Endodermal cell (in vitro differentiated cells): Measurements from ENCODE around the gene PPP2R2C. TPM values are rescaled to one million over a fixed set of nuclear protein-coding genes. Genes with fewer than 3 reads are reported as not detected.
A peak's percentile ranks its signal among the peaks of the same experiment; 100 is the strongest.

Experiments used
- DNase-seq: peaks from one replicate; pipeline ENCODE4 v3.0.0-alpha.2; 2017
- H3K27ac ChIP-seq: 2 replicates; pipeline ENCODE4 v1.5.1; 2013; ENCODE audit warnings: mild to moderate bottlenecking, low read depth, low read length, moderate library complexity
- H3K27me3 ChIP-seq: 2 replicates; pipeline ENCODE4 v1.6.1; 2013; ENCODE audit warnings: mild to moderate bottlenecking, low read length, moderate library complexity; ENCODE audit not compliant: insufficient read depth, control insufficient read depth, poor library complexity, severe bottlenecking
- H3K36me3 ChIP-seq: 2 replicates; pipeline ENCODE4 v1.7.0; 2013; ENCODE audit warnings: mild to moderate bottlenecking, low read length, moderate library complexity; ENCODE audit not compliant: control insufficient read depth, insufficient read depth
- H3K4me1 ChIP-seq: one replicate; pipeline ENCODE4 v1.7.0; 2013; ENCODE audit warnings: low read length; ENCODE audit not compliant: control insufficient read depth, insufficient read depth
- H3K4me3 ChIP-seq: 2 replicates; pipeline ENCODE4 v1.5.1; 2013; ENCODE audit warnings: mild to moderate bottlenecking, low read length, moderate library complexity
- H3K9ac ChIP-seq: 2 replicates; pipeline ENCODE4 v1.6.1; 2013; ENCODE audit warnings: mild to moderate bottlenecking, low read length, moderate library complexity; ENCODE audit not compliant: poor library complexity, severe bottlenecking; ENCODE audit errors: extremely low read depth
- H3K9me3 ChIP-seq: 2 replicates; pipeline ENCODE4 v1.6.1; 2013; ENCODE audit warnings: mild to moderate bottlenecking, low read length, moderate library complexity; ENCODE audit not compliant: control insufficient read depth
- H3K27ac Mint-ChIP-seq: 2 replicates; pipeline ENCODE4 v1.8.0; 2020; ENCODE audit warnings: mixed read lengths
- H3K27me3 Mint-ChIP-seq: 2 replicates; pipeline ENCODE4 v1.8.0; 2021; ENCODE audit warnings: mild to moderate bottlenecking, mixed read lengths; ENCODE audit not compliant: insufficient read depth
- H3K36me3 Mint-ChIP-seq: 2 replicates; pipeline ENCODE4 v1.8.0; 2020; ENCODE audit warnings: low read depth, mixed read lengths
- H3K4me1 Mint-ChIP-seq: 2 replicates; pipeline ENCODE4 v1.8.0; 2020; ENCODE audit warnings: mixed read lengths
- H3K4me3 Mint-ChIP-seq: 2 replicates; pipeline ENCODE4 v1.8.0; 2020; ENCODE audit warnings: mild to moderate bottlenecking, moderate library complexity, mixed read lengths
- H3K9me3 Mint-ChIP-seq: 2 replicates; pipeline ENCODE4 v1.8.0; 2020; ENCODE audit warnings: mild to moderate bottlenecking, mixed read lengths
- WGBS, 2 experiments: methylation state at CpG; one replicate each; pipeline versions ENCODE4 v1.1.5 to v1.1.7; 2013; ENCODE audit warnings: missing lambda C conversion rate in 2 of 2, mixed read lengths in 1 of 2; ENCODE audit not compliant: insufficient coverage in 1 of 2, insufficient read length in 1 of 2; 5-methylcytosine and 5-hydroxymethylcytosine counted together
- total RNA-seq, 2 donors: library from RNA; stranded (reverse); fragmentation: NEBNext Ultra II Directional in 1 of 2; extraction: Animal tissue kit (Norgen Biotek cat#: 25700) in 1 of 2; gene quantifications; 2 replicates in 1 of 2; 3 replicates in 1 of 2; pipeline ENCODE4 v1.2.1, GENCODE V29; 2021
- TF ChIP-seq, protein P1 (sequence below): fragments of 200-600 bp; sonication (generic); conservative IDR thresholded peaks from 2 replicates; pipeline ENCODE4 v1.5.0; 2021; ENCODE audit warnings: antibody characterized with exemption, mild to moderate bottlenecking

Gene PPP2R2C
- total RNA-seq, 2 donors from 2014 or later = 4.4 to 19.2 TPM

DNA sequence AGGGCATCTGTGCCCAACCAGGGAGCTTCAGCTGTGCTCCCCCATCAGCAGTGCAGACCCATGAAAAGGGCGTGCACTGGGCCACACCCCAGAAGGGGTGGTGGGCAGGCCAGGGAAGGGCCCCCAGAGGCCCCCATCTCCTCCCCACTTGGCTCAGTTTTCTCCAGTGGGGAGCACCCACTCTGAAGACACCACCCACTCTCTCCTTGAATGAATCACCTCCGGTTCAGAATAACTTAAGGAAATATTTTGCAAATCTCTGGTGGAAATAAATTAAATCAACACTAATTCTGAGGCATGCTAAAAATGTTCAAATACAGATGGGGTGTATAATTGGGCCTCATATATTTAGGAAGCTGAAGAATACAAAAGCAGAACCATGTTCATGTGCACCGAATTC lies 41.3 kb upstream of the PPP2R2C start:
- H3K9me3 Mint-ChIP-seq = peaks cover 16% of the 10 kb centered on the region
- Histone ChIP-seq H3K36me3 (no peaks in the 10 kb centered on the region), H3K27ac (no peak overlapping the region), H3K4me3 (no peak overlapping the region), H3K27me3 (no peaks in the 10 kb centered on the region), H3K9me3 (no peaks in the 10 kb centered on the region), H3K4me1 (no peaks in the 10 kb centered on the region), H3K9ac (no peak overlapping the region)
- peaks cover 4% of the 10 kb centered on the region for H3K36me3 Mint-ChIP-seq
- 60 to 79% methylated on average over 1 to 3 of the region's 3 CpGs for WGBS, 2 experiments
- H3K27ac Mint-ChIP-seq = no peak overlapping the region
- TF ChIP-seq, protein P1, sequence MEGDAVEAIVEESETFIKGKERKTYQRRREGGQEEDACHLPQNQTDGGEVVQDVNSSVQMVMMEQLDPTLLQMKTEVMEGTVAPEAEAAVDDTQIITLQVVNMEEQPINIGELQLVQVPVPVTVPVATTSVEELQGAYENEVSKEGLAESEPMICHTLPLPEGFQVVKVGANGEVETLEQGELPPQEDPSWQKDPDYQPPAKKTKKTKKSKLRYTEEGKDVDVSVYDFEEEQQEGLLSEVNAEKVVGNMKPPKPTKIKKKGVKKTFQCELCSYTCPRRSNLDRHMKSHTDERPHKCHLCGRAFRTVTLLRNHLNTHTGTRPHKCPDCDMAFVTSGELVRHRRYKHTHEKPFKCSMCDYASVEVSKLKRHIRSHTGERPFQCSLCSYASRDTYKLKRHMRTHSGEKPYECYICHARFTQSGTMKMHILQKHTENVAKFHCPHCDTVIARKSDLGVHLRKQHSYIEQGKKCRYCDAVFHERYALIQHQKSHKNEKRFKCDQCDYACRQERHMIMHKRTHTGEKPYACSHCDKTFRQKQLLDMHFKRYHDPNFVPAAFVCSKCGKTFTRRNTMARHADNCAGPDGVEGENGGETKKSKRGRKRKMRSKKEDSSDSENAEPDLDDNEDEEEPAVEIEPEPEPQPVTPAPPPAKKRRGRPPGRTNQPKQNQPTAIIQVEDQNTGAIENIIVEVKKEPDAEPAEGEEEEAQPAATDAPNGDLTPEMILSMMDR = no peak
- H3K27me3 Mint-ChIP-seq = no peaks in the 10 kb centered on the region
- H3K4me3 Mint-ChIP-seq = no peak overlapping the region
- no peaks in the 10 kb centered on the region for H3K4me1 Mint-ChIP-seq
- no peak for DNase-seq

DNA sequence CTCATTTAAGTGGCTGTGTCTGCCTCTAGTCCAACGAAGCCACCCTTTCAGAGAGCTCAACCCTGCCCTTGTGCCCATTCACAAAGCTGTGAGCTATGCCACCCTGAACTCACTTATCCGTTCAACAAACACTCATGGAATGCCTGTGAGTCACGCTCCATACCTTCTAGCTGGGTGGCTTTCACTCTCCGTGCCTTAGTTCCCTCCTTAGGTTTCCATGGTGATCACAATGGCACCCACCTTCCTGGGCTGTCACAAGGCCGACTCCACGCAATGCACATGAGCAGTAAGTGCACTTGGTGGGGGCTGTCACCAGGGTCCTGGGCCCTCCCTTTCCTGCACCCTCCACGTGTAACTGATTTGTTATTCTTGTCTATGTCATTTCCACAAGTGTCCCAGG lies 37.2 kb upstream of the PPP2R2C start:
- H3K27ac ChIP-seq = no peak overlapping the region
- WGBS, 2 experiments = 76 to 81% methylated on average over 7 of the region's 7 CpGs
- H3K4me1 Mint-ChIP-seq = no peaks in the 10 kb centered on the region
- H3K27ac Mint-ChIP-seq = no peak overlapping the region
- H3K36me3 ChIP-seq = no peaks in the 10 kb centered on the region
- no peaks in the 10 kb centered on the region for H3K4me1 ChIP-seq
- no peak overlapping the region for H3K4me3 ChIP-seq
- TF ChIP-seq, protein P1 = no peak
- H3K9me3 Mint-ChIP-seq = peaks cover 39% of the 10 kb centered on the region
- H3K27me3 ChIP-seq = no peaks in the 10 kb centered on the region
- H3K4me3 Mint-ChIP-seq = no peak overlapping the region
- H3K36me3 Mint-ChIP-seq = peaks cover 9% of the 10 kb centered on the region
- H3K9me3 ChIP-seq = peaks cover 10% of the 10 kb centered on the region
- peaks cover 5% of the 10 kb centered on the region for H3K27me3 Mint-ChIP-seq
- peak; percentile 34 for DNase-seq
- H3K9ac ChIP-seq = no peak overlapping the region

DNA sequence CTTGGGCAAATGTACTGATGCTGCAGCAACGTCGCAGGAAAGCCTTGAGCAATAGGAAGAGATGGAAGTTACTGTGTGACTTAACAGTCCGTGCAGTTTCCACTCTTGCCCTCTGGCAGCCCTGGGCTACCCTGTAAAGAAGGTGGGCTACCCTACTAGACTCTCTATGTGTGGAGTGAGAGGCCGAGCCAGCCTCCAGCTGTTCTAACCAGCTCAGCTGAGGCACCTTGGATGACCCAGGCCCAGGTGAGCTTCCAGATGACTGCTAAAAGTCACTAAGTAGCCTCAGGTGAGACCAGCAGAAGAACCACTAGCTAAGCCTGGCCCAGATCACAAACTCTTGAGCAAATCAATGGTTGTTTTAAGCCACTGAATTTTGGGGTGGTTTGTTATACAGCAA lies 34.9 kb upstream of the PPP2R2C start:
- H3K4me3 Mint-ChIP-seq = no peak overlapping the region
- H3K27me3 ChIP-seq = no peaks in the 10 kb centered on the region
- peaks cover 23% of the 10 kb centered on the region for H3K9me3 ChIP-seq
- peaks cover 12% of the 10 kb centered on the region for H3K27me3 Mint-ChIP-seq
- no peaks in the 10 kb centered on the region for H3K36me3 ChIP-seq
- H3K27ac ChIP-seq = no peak overlapping the region
- peaks cover 55% of the 10 kb centered on the region for H3K9me3 Mint-ChIP-seq
- no peak overlapping the region for H3K9ac ChIP-seq
- H3K36me3 Mint-ChIP-seq = peaks cover 9% of the 10 kb centered on the region
- H3K27ac Mint-ChIP-seq = no peak overlapping the region
- no peaks in the 10 kb centered on the region for H3K4me1 ChIP-seq
- TF ChIP-seq, protein P1 = no peak
- peak; percentile 22 for DNase-seq
- no peaks in the 10 kb centered on the region for H3K4me1 Mint-ChIP-seq
- no peak overlapping the region for H3K4me3 ChIP-seq
- 83 to 94% methylated on average over 2 to 4 of the region's 4 CpGs for WGBS, 2 experiments
